H1 (cell line): ENCODE measurements around the gene ELFN2. TPM values are rescaled to one million over a fixed set of nuclear protein-coding genes. Genes with fewer than 3 reads are reported as not detected.

Experiments used
- EP300 ChIP-seq, 2 experiments: IDR thresholded peaks; 1 replicate in 1 of 2; 2 replicates in 1 of 2; pipeline ENCODE4 v1.6.1; 2011 to 2012; ENCODE audit warnings: low read depth in 2 of 2, low read length in 2 of 2, mild to moderate bottlenecking in 2 of 2, borderline replicate concordance in 1 of 2, inconsistent platforms in 1 of 2, moderate library complexity in 1 of 2
- EZH2 ChIP-seq: fragments of 200-600 bp; sonication (generic); IDR thresholded peaks from 2 replicates; pipeline ENCODE4 v1.7.1; 2012; ENCODE audit warnings: low read depth, mild to moderate bottlenecking, moderate library complexity, low read length, inconsistent platforms; ENCODE audit not compliant: severe bottlenecking
- POLR2A ChIP-seq, 2 experiments: IDR thresholded peaks; 1 replicate in 1 of 2; 2 replicates in 1 of 2; pipeline ENCODE4 v1.6.1; 2011; ENCODE audit warnings: low read depth in 2 of 2, low read length in 2 of 2, mild to moderate bottlenecking in 2 of 2; ENCODE audit errors: control extremely low read depth in 1 of 2
- SIX5 ChIP-seq: IDR thresholded peaks from 2 replicates; pipeline ENCODE4 v1.6.1; 2011; ENCODE audit warnings: mild to moderate bottlenecking, low read depth, low read length
- SP4 ChIP-seq: IDR thresholded peaks from 2 replicates; pipeline ENCODE4 v1.6.1; 2012; ENCODE audit warnings: low read length, inconsistent platforms
- ZNF274 ChIP-seq: IDR thresholded peaks from 2 replicates; pipeline ENCODE4 v1.7.0; 2012; ENCODE audit warnings: low read length, borderline replicate concordance; ENCODE audit errors: extremely low read depth
- polyA plus RNA-seq, 7 experiments: library from polyadenylated mRNA; depleted of rRNA in 3 of 7; stranded (reverse) in 5 of 7; unstranded in 2 of 7; fragments of >200 nt in 5 of 7; fragments of 200-250 nt in 2 of 7; gene quantifications; 1 replicate in 5 of 7; 2 replicates in 1 of 7; 4 replicates in 1 of 7; pipeline versions ENCODE4 v1.2.1 to v1.2.3, GENCODE V29; 2011 to 2013; ENCODE audit warnings: missing spikeins in 2 of 7, mixed read lengths in 2 of 7
- total RNA-seq: library from RNA; stranded (reverse); fragmentation: NEBNext Ultra II Directional; extraction: Animal tissue kit (Norgen Biotek cat#: 25700); gene quantifications from 2 replicates; pipeline ENCODE4 v1.2.1, GENCODE V29; 2021

The ELFN2 gene
- total and polyA plus RNA-seq, 2 of the 8 experiments (the other 6 are each of a cell fraction or from before 2014, with no cell fraction given) = 0.63 to 0.88 TPM

DNA sequence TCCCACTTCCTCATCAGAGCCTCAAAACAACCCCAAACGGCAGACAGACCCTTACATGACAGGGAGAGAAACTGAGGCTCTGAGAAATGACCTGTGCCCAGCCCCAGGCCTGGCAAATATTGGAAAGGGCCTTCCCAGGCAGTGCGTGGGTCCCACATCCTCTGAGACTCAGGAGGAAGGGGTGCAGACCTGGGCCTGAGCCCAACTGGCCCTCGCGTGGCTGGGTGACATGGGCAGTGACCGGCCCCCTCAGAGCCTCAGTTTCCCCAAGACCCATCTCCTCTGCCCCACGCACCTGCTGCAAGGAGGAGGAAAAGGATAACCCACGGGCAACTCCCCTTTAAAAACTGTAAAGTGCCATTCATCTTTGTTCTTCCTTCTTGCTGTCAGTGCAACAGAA, 35.6 kb downstream of the ELFN2 start (continued):
- no peak for TF ChIP-seq SP4
- no peak for TF ChIP-seq ZNF274
- TF ChIP-seq POLR2A (IDR thresholded peaks at IDR 0.05; ENCODE audit: control extremely low read depth in 1 of 2, low read depth in 2 of 2, low read length in 2 of 2) = no peak
- no peak for TF ChIP-seq EP300 (IDR thresholded peaks at IDR 0.05; ENCODE audit: borderline replicate concordance in 1 of 2, low read depth in 2 of 2, low read length in 2 of 2)
- no peak for TF ChIP-seq EZH2
- no peak for TF ChIP-seq SIX5
- TF ChIP-seq, all 59 proteins: peak for 0
